ENCODE results near the gene EZR. TPM values are rescaled to one million over a fixed set of nuclear protein-coding genes. Genes with fewer than 3 reads are reported as not detected.

EZR gene
- total RNA-seq, 1 donor from 2014 or later, result 264 TPM

DNA sequence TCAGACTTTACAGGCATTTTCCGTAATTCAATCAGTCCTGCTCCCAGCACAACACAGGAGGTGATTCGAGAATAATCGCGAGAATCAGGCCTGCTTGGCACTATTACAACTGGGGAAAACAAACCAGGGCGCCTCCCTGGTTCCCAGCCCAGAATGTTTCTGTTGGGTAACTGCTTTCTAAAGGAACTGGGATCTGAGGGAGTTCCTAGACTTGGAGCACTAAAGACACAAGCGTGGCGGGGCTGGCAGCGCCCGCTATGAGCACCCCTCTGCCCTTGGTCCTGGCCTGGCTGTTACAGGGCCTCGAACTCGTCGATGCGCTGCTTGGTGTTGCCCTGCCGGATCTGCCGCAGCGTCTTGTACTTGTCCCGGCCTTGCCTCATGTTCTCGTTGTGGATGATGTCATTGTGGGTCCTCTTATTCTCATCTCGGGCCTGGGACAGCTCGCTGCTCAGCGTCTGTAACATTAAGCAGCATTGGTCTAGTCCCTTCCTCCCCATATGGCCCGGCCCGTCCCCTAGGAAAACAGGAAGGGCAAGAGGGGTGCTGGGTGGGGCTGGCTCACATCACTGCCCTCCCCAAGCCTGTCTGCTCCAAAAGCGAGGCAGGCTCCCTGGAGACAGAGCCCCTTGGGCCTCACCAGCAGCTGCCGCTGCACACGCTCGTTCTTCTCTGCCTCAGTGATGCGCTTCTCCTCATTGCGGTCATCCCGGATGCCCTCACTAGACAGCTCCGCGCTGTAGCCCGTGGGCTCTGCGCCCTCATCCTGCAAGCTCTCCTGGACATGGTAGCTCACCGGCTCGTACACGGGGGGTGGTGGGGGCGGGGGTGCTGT lies 52.3 kb downstream of the EZR start:
- no peak overlapping the region for H3K4me3 ChIP-seq (ENCODE audit: low read depth, low read length)
- TF ChIP-seq, protein P1, sequence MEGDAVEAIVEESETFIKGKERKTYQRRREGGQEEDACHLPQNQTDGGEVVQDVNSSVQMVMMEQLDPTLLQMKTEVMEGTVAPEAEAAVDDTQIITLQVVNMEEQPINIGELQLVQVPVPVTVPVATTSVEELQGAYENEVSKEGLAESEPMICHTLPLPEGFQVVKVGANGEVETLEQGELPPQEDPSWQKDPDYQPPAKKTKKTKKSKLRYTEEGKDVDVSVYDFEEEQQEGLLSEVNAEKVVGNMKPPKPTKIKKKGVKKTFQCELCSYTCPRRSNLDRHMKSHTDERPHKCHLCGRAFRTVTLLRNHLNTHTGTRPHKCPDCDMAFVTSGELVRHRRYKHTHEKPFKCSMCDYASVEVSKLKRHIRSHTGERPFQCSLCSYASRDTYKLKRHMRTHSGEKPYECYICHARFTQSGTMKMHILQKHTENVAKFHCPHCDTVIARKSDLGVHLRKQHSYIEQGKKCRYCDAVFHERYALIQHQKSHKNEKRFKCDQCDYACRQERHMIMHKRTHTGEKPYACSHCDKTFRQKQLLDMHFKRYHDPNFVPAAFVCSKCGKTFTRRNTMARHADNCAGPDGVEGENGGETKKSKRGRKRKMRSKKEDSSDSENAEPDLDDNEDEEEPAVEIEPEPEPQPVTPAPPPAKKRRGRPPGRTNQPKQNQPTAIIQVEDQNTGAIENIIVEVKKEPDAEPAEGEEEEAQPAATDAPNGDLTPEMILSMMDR (conservative IDR thresholded peaks at IDR 0.05; ENCODE audit: low read depth, low read length), result no peak
- DNase-seq (ENCODE audit: low read depth), result no peak

DNA sequence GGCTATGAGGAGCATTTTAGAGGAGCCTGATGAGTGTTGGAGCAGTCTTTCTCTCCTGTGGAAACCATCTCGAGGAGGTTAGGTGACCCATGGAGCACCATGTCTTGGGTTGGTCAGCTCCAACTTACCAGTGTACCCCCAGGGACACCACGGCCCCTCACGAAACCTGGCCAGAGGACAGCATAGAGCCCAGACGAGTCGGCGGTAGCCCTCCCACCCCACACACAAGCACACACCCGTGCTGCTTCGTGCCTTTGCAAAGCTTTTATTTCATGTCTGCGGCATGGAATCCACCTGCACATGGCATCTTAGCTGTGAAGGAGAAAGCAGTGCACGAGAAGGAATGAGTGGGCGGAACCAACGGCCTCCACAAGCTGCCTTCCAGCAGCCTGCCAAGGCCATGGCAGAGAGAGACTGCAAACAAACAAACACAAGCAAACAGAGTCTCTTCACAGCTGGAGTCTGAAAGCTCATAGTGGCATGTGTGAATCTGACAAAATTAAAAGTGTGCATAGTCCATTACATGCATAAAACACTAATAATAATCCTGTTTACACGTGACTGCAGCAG lies 53.6 kb downstream of the EZR start:
- TF ChIP-seq, protein P1 (conservative IDR thresholded peaks at IDR 0.05; ENCODE audit: low read depth, low read length), result no peak
- DNase-seq (ENCODE audit: low read depth), result no peak
- no peak overlapping the region for H3K4me3 ChIP-seq (ENCODE audit: low read depth, low read length)

DNA sequence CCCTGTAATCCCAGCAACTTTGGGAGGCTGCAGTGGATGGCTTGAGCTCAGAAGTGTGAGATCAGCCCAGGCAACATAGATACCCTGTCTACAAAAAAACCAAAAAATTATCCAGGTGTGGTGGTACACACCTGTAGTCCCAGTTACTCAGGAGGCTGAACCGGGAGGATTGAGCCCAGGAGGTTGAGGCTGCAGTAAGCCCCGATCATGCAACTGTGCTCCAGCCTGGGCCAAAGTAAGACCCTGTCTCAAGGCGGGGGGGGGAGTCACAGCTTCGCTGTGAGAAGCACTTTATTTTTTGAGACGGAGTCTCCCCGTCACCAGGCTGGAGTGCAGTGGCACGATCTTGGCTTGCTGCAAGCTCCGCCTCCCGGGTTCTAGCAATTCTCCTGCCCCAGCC lies 54.2 kb downstream of the EZR start:
- H3K4me3 ChIP-seq (ENCODE audit: low read depth, low read length), result no peak overlapping the region
- TF ChIP-seq, protein P1 (conservative IDR thresholded peaks at IDR 0.05; ENCODE audit: low read depth, low read length), result no peak
- no peak for DNase-seq (ENCODE audit: low read depth)

DNA sequence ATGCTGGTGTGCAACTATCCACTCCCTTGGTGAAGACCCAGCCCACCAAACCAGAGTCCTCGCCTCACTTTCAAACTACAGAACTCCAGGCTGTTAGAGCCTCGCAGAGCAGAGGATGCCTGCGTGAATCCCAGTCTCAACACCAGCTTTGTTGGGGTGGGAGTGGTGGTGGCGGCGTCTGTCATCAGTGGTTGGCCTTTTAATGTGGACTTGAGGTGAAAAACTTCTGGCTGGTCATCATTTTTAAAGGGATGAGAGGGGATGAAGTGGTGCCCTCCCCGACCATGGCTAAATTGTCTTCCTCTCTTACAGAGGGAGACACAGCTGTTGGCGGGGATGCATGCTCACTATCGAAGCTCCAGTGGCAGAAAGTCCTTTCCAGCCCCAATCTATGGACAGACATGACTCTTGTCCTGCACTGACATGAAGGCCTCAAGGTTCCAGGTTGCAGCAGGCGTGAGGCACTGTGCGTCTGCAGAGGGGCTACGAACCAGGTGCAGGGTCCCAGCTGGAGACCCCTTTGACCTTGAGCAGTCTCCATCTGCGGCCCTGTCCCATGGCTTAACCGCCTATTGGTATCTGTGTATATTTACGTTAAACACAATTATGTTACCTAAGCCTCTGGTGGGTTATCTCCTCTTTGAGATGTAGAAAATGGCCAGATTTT lies 54.9 kb downstream of the EZR start:
- DNase-seq (ENCODE audit: low read depth), result no peak
- H3K4me3 ChIP-seq (ENCODE audit: low read depth, low read length), result no peak overlapping the region
- TF ChIP-seq, protein P1 (conservative IDR thresholded peaks at IDR 0.05; ENCODE audit: low read depth, low read length), result no peak

DNA sequence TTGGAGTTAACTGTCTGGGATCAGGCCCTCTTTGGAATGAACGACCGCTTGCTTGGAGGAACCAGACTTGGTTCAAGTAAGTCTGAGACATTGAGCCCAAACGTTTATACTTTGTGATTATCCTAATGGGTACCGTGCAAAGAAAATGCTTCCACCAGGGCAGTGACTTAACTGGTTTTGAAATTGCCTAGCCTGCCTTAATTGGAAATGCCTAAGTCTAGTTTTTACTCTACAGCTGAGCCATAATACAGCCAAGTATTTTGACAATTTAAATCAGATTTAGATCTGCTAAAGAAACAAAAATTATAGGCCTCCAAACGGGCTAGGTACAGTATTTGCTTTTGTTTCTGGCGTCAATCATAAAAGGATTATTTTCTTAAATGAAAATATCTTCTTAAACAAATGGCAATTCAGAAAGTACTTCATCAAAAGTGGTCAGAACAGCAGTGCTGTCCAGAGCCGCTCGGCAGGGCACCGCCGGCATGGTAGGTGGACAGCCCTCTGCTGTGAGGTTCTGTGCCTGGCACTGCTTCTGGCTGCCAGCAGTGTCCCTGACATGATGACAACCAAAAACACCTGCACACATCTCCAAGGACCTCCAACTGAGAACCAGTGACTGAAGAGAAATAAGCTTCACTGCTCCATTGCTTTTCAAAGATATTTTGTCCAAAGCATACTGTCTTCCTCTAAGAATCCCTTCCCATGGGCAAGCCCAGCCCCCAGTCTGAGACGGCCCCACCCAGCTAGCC lies 55.6 kb downstream of the EZR start:
- no peak for DNase-seq (ENCODE audit: low read depth)
- TF ChIP-seq, protein P1 (conservative IDR thresholded peaks at IDR 0.05; ENCODE audit: low read depth, low read length), result no peak

DNA sequence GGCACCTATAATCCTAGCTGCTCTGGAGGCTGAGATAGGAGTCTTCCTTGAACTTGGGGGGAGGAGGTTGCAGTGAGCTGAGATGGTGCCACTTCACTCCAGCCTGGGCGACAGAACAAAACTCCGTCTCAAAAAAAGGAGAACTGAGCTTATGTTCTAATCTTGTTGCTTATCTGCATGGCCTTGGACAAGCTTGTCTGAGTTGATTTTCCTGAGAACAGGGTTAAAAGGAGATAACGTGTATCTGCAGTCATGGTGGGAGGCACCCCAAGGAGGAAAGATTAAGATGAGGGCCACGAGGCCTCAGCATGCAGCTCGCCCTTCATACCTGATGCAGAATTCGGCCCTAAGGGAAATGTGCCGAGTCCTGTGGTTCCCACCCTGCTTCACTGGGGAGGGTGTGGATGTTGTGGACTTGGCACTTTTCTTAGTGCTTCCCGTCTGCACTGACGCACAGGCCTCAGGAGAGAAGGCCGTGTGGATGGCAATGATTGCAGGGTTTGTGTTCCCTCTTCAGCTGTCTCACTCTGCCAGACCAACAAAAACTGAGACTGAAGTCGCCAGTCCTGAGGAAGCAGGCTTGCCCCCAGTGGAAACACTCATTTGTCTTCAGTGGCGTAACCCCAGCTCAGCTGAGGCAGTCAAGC lies 56.3 kb downstream of the EZR start:
- no peak for DNase-seq (ENCODE audit: low read depth)
- no peak overlapping the region for H3K4me3 ChIP-seq (ENCODE audit: low read depth, low read length)
- TF ChIP-seq, protein P1 (conservative IDR thresholded peaks at IDR 0.05; ENCODE audit: low read depth, low read length), result no peak

More for the DNA sequence above, 55.6 kb downstream of the EZR start:
- no peak overlapping the region for H3K4me3 ChIP-seq (ENCODE audit: low read depth, low read length)
